Measurements from ENCODE around the gene RLF. TPM values are rescaled to one million over a fixed set of nuclear protein-coding genes. Genes with fewer than 3 reads are reported as not detected.
A peak's percentile ranks its signal among the peaks of the same experiment; 100 is the strongest.

RLF gene
- total RNA-seq, 3 donors from 2014 or later = 11.0 to 21.8 (median 12.2) TPM

- H3K36me3 ChIP-seq (ENCODE audit: low read depth) = no peaks in the 10 kb centered on the region
- TF ChIP-seq CTCF (IDR thresholded peaks at IDR 0.05) = no peak
- ATAC-seq = no peak
- H3K9me3 ChIP-seq = no peaks in the 10 kb centered on the region
- H3K4me1 ChIP-seq (ENCODE audit: low read depth) = no peaks in the 10 kb centered on the region
- no peak for DNase-seq
- H3K4me3 ChIP-seq = no peak overlapping the region
- intact Hi-C loops (cut with DNase I, micrococcal nuclease) = loop anchor here (10.0 kb wide), 2 partner anchors 193 to 263 kb away; no protein-coding TSS in a partner anchor
Observed at GRCh38 chr1:40141878-40142535, 19.2 kb upstream of the RLF start.

- no peak overlapping the region for H3K4me3 ChIP-seq
- ATAC-seq (peak; percentile 78), DNase-seq (peak in 2 of 3 donors; percentile 31 to 86)
- no peaks in the 10 kb centered on the region for H3K9me3 ChIP-seq
- TF ChIP-seq CTCF (IDR thresholded peaks at IDR 0.05) = no peak
- intact Hi-C loops (cut with DNase I, micrococcal nuclease) = loop anchor here (10.0 kb wide), 2 partner anchors 191 to 261 kb away; no protein-coding TSS in a partner anchor
- H3K36me3 ChIP-seq (ENCODE audit: low read depth) = no peaks in the 10 kb centered on the region
- H3K4me1 ChIP-seq (ENCODE audit: low read depth) = no peaks in the 10 kb centered on the region
Observed at GRCh38 chr1:40143891-40144575, 17.2 kb upstream of the RLF start.

GRCh38 chr1:40151457-40152079 lies 9.6 kb upstream of the RLF start:
- Histone ChIP-seq H3K36me3 (ENCODE audit: low read depth) (no peaks in the 10 kb centered on the region), H3K4me1 (ENCODE audit: low read depth) (no peaks in the 10 kb centered on the region), H3K4me3 (no peak overlapping the region), H3K9me3 (no peaks in the 10 kb centered on the region)
- DNase-seq = no peak
- TF ChIP-seq CTCF (IDR thresholded peaks at IDR 0.05) = no peak
- intact Hi-C loops (cut with DNase I, micrococcal nuclease) = loop anchor here (2.0 to 10.0 kb wide), 2 partner anchors 187 to 253 kb away; no protein-coding TSS in a partner anchor
- no peak for ATAC-seq

- no peaks in the 10 kb centered on the region for H3K4me1 ChIP-seq (ENCODE audit: low read depth)
- H3K9me3 ChIP-seq = no peaks in the 10 kb centered on the region
- intact Hi-C loops (cut with DNase I, micrococcal nuclease) = loop anchor here (2.0 to 10.0 kb wide), 2 partner anchors 186 to 252 kb away; no protein-coding TSS in a partner anchor
- peak in 1 of 3 donors; percentile 61 for DNase-seq
- H3K4me3 ChIP-seq = no peak overlapping the region
- peak; percentile 59 for ATAC-seq
- H3K36me3 ChIP-seq (ENCODE audit: low read depth) = no peaks in the 10 kb centered on the region
- TF ChIP-seq CTCF (IDR thresholded peaks at IDR 0.05) = peak; percentile 47
Observed at GRCh38 chr1:40153073-40153770, 8.0 kb upstream of the RLF start.

GRCh38 chr1:40155135-40155534 lies 6.1 kb upstream of the RLF start:
- Histone ChIP-seq H3K9me3 (no peaks in the 10 kb centered on the region), H3K36me3 (ENCODE audit: low read depth) (no peaks in the 10 kb centered on the region), H3K4me1 (ENCODE audit: low read depth) (no peaks in the 10 kb centered on the region), H3K4me3 (no peak overlapping the region)
- intact Hi-C loops (cut with DNase I, micrococcal nuclease) = loop anchor here in 1 of 2 donors (10.0 kb wide), 1 partner anchor 250 kb away; no protein-coding TSS in a partner anchor
- no peak for ATAC-seq
- no peak for TF ChIP-seq CTCF (IDR thresholded peaks at IDR 0.05)
- no peak for DNase-seq

All from mucosa of descending colon (tissue), 3 donors.